Measurements from ENCODE around the gene CAPN8. TPM values are rescaled to one million over a fixed set of nuclear protein-coding genes. Genes with fewer than 3 reads are reported as not detected.

CAPN8 gene
- polyA plus RNA-seq, 1 of the 3 experiments (the other 2 are of a cell fraction), result not detected

GRCh38 chr1:223492044-223492443 lies 173.5 kb downstream of the CAPN8 start:
- no peaks in the 10 kb centered on the region for H3K9me2 ChIP-seq
- peaks cover 15% of the 10 kb centered on the region for H3K27me3 ChIP-seq (ENCODE audit: insufficient read depth)
- H2AFZ ChIP-seq (ENCODE audit: low read depth), result no peak overlapping the region
- H3K4me2 ChIP-seq, result no peak overlapping the region
- no peaks in the 10 kb centered on the region for H3F3A ChIP-seq (replicated peaks; ENCODE audit: insufficient read depth)
- DNase-seq, result no peak
- ChIA-PET POLR2A (no interaction called here), CTCF (no interaction called here)
- no peaks in the 10 kb centered on the region for H3K9me3 ChIP-seq
- H3K4me3 ChIP-seq (ENCODE audit: low read depth in 2 of 2, low read length in 1 of 2), result no peak overlapping the region
- no peak overlapping the region for H3K9ac ChIP-seq
- no peaks in the 10 kb centered on the region for H3K36me3 ChIP-seq (replicated peaks in 1 of 2; ENCODE audit: control insufficient read depth in 1 of 2, insufficient read depth in 2 of 2, low read length in 1 of 2)
- no peaks in the 10 kb centered on the region for H3K4me1 ChIP-seq (ENCODE audit: control insufficient read depth in 1 of 2, insufficient read depth in 2 of 2, low read depth in 1 of 2, low read length in 1 of 2)
- no peak overlapping the region for H3K27ac ChIP-seq (ENCODE audit: low read depth in 2 of 2, low read length in 1 of 2)
- H4K20me1 ChIP-seq (ENCODE audit: insufficient read depth), result no peaks in the 10 kb centered on the region
- H3K79me2 ChIP-seq (ENCODE audit: insufficient read depth), result no peaks in the 10 kb centered on the region
- TF ChIP-seq JUND (IDR thresholded peaks at IDR 0.05) (no peak), ELF1 (IDR thresholded peaks at IDR 0.05) (no peak), RXRA (IDR thresholded peaks at IDR 0.05; ENCODE audit: borderline replicate concordance, low read depth) (no peak), RAD21 (IDR thresholded peaks at IDR 0.05; ENCODE audit: low read length) (no peak), FOXM1 (IDR thresholded peaks at IDR 0.05; ENCODE audit: low read depth) (no peak), RCOR1 (IDR thresholded peaks at IDR 0.05; ENCODE audit: low read length) (no peak), FOXJ3 (CRISPR knock-in tag; IDR thresholded peaks at IDR 0.05) (no peak), TAF1 (IDR thresholded peaks at IDR 0.05; ENCODE audit: borderline replicate concordance, low read depth, low read length) (no peak), MXI1 (IDR thresholded peaks at IDR 0.05; ENCODE audit: low read depth, low read length) (no peak), YY1 (IDR thresholded peaks at IDR 0.05; ENCODE audit: low read depth) (no peak), SIN3A (IDR thresholded peaks at IDR 0.05; ENCODE audit: borderline replicate concordance, low read depth, low read length) (no peak), SMC3 (IDR thresholded peaks at IDR 0.05; ENCODE audit: low read depth, low read length) (no peak), CHD2 (IDR thresholded peaks at IDR 0.05; ENCODE audit: low read length, partially characterized antibody) (no peak), MAX (IDR thresholded peaks at IDR 0.05; ENCODE audit: low read depth) (no peak), NRF1 (IDR thresholded peaks at IDR 0.05; ENCODE audit: low read depth, low read length) (no peak), GATA2 (CRISPR knock-in tag; IDR thresholded peaks at IDR 0.05) (no peak), USF2 (IDR thresholded peaks at IDR 0.05; ENCODE audit: borderline replicate concordance, low read depth, low read length) (no peak)
- TF ChIP-seq, protein P1, sequence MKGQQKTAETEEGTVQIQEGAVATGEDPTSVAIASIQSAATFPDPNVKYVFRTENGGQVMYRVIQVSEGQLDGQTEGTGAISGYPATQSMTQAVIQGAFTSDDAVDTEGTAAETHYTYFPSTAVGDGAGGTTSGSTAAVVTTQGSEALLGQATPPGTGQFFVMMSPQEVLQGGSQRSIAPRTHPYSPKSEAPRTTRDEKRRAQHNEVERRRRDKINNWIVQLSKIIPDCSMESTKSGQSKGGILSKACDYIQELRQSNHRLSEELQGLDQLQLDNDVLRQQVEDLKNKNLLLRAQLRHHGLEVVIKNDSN (IDR thresholded peaks at IDR 0.05; ENCODE audit: borderline replicate concordance, low read depth), result no peak
- TF ChIP-seq, protein P2, sequence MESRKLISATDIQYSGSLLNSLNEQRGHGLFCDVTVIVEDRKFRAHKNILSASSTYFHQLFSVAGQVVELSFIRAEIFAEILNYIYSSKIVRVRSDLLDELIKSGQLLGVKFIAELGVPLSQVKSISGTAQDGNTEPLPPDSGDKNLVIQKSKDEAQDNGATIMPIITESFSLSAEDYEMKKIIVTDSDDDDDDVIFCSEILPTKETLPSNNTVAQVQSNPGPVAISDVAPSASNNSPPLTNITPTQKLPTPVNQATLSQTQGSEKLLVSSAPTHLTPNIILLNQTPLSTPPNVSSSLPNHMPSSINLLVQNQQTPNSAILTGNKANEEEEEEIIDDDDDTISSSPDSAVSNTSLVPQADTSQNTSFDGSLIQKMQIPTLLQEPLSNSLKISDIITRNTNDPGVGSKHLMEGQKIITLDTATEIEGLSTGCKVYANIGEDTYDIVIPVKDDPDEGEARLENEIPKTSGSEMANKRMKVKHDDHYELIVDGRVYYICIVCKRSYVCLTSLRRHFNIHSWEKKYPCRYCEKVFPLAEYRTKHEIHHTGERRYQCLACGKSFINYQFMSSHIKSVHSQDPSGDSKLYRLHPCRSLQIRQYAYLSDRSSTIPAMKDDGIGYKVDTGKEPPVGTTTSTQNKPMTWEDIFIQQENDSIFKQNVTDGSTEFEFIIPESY (IDR thresholded peaks at IDR 0.05; ENCODE audit: borderline replicate concordance, low read depth), result no peak
- WGBS (ENCODE audit: low lambda C conversion rate), result 54% methylated on average over 4 of the region's 7 CpGs

Small RNA genes lying within 50 kb of the gene (small RNA-seq; reads per million reads assigned to genes)
- gene RNU6-1248P (0 reads per million in 7 experiments), gene SNRPEP10 (0 reads per million in 7 experiments)

Other genes with a start within 250 kb of the CAPN8 start
- 208 and 209 TPM in 2 replicates for gene CAPN2, start 46.8 kb upstream of the CAPN8 start, polyA plus RNA-seq (2012; rRNA removed)
- 11.4 and 14.8 TPM in 2 replicates for gene TP53BP2, start 180.2 kb upstream of the CAPN8 start, polyA plus RNA-seq (2012; rRNA removed)

Data from SK-N-SH (cell line).